Measurements from ENCODE around the gene LRBA.

DNA sequence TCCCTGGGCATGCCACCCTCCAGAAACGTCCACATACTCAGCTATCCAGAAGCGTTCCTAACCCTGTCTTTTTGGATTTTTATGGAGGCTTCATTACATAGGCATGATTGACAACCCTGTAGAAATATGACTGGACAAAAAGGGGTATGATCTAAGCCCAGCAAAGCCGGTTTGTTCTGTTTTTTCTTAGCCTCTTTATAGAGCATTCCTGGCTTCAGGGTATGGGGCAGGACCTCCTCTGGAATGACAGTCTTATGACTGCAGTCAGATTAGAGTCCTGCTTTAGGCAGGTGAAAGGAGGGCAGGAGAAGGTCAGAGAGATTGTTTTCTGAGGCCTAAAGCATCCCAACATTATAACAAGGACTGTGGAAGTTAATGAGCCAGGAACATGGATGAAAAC, 799.5 kb downstream of the LRBA start:
- no peak for TF ChIP-seq EZH2 (IDR thresholded peaks at IDR 0.05; ENCODE audit: borderline replicate concordance, low read length)
- TF ChIP-seq, protein P1, sequence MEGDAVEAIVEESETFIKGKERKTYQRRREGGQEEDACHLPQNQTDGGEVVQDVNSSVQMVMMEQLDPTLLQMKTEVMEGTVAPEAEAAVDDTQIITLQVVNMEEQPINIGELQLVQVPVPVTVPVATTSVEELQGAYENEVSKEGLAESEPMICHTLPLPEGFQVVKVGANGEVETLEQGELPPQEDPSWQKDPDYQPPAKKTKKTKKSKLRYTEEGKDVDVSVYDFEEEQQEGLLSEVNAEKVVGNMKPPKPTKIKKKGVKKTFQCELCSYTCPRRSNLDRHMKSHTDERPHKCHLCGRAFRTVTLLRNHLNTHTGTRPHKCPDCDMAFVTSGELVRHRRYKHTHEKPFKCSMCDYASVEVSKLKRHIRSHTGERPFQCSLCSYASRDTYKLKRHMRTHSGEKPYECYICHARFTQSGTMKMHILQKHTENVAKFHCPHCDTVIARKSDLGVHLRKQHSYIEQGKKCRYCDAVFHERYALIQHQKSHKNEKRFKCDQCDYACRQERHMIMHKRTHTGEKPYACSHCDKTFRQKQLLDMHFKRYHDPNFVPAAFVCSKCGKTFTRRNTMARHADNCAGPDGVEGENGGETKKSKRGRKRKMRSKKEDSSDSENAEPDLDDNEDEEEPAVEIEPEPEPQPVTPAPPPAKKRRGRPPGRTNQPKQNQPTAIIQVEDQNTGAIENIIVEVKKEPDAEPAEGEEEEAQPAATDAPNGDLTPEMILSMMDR (IDR thresholded peaks at IDR 0.05; ENCODE audit: low read length), result no peak

Data from OCI-LY1 (cell line).